Measurements from ENCODE around the gene ASB16.

The ASB16 gene

GRCh38 chr17:44198721-44199552 is 28.4 kb downstream of the ASB16 start:
- peak; percentile 79 to 86 for DNase-seq (ENCODE audit: low read depth in 1 of 2, low spot score in 1 of 2)
- in situ Hi-C loops (cut with HindIII; ENCODE audit: low pct_unique_long_range_greater_than_20kb, low sequenced_read_pairs), result no loop called here

GRCh38 chr17:44199553-44200477 is 29.3 kb downstream of the ASB16 start, which contains the start of gene ATXN7L3:
TSS of gene ATXN7L3 (minus strand) at chr17:44199884. CDS start at chr17:44198070, 1,814 bp downstream.
- in situ Hi-C loops (cut with HindIII; ENCODE audit: low pct_unique_long_range_greater_than_20kb, low sequenced_read_pairs), result no loop called here
- peak; percentile 99 to 100 for DNase-seq (ENCODE audit: low read depth in 1 of 2, low spot score in 1 of 2)
- TF ChIP-seq JUND (IDR thresholded peaks at IDR 0.05; ENCODE audit: low read depth), result no peak

More at GRCh38 chr17:44198721-44199552, 28.4 kb downstream of the ASB16 start:
- no peak for TF ChIP-seq JUND (IDR thresholded peaks at IDR 0.05; ENCODE audit: low read depth)

- DNase-seq (ENCODE audit: low read depth in 1 of 2, low spot score in 1 of 2), result no peak
- no peak for TF ChIP-seq JUND (IDR thresholded peaks at IDR 0.05; ENCODE audit: low read depth)
- in situ Hi-C loops (cut with HindIII; ENCODE audit: low pct_unique_long_range_greater_than_20kb, low sequenced_read_pairs), result no loop called here
Measured at GRCh38 chr17:44200478-44201155, 30.1 kb downstream of the ASB16 start.

GRCh38 chr17:44202756-44203155 is 32.3 kb downstream of the ASB16 start:
- no peak for TF ChIP-seq JUND (IDR thresholded peaks at IDR 0.05; ENCODE audit: low read depth)
- in situ Hi-C loops (cut with HindIII; ENCODE audit: low pct_unique_long_range_greater_than_20kb, low sequenced_read_pairs), result no loop called here
- DNase-seq (ENCODE audit: low read depth in 1 of 2, low spot score in 1 of 2), result no peak

GRCh38 chr17:44203731-44204440 is 33.4 kb downstream of the ASB16 start:
- TF ChIP-seq JUND (IDR thresholded peaks at IDR 0.05; ENCODE audit: low read depth), result no peak
- peak in 1 of 2 experiments; percentile 59 for DNase-seq (ENCODE audit: low read depth in 1 of 2, low spot score in 1 of 2)
- in situ Hi-C loops (cut with HindIII; ENCODE audit: low pct_unique_long_range_greater_than_20kb, low sequenced_read_pairs), result no loop called here

- no peak for DNase-seq (ENCODE audit: low read depth in 1 of 2, low spot score in 1 of 2)
- in situ Hi-C loops (cut with HindIII; ENCODE audit: low pct_unique_long_range_greater_than_20kb, low sequenced_read_pairs), result no loop called here
- TF ChIP-seq JUND (IDR thresholded peaks at IDR 0.05; ENCODE audit: low read depth), result no peak
Measured at GRCh38 chr17:44204441-44204882, 34.0 kb downstream of the ASB16 start.

GRCh38 chr17:44205962-44206824 is 35.7 kb downstream of the ASB16 start:
- in situ Hi-C loops (cut with HindIII; ENCODE audit: low pct_unique_long_range_greater_than_20kb, low sequenced_read_pairs), result no loop called here

GRCh38 chr17:44206825-44207155 is 36.3 kb downstream of the ASB16 start:
- TF ChIP-seq JUND (IDR thresholded peaks at IDR 0.05; ENCODE audit: low read depth), result no peak
- DNase-seq (ENCODE audit: low read depth in 1 of 2, low spot score in 1 of 2), result no peak
- in situ Hi-C loops (cut with HindIII; ENCODE audit: low pct_unique_long_range_greater_than_20kb, low sequenced_read_pairs), result no loop called here

More at GRCh38 chr17:44205962-44206824, 35.7 kb downstream of the ASB16 start:
- no peak for DNase-seq (ENCODE audit: low read depth in 1 of 2, low spot score in 1 of 2)
- no peak for TF ChIP-seq JUND (IDR thresholded peaks at IDR 0.05; ENCODE audit: low read depth)

GRCh38 chr17:44207319-44207718 is 36.8 kb downstream of the ASB16 start:
- no peak for TF ChIP-seq JUND (IDR thresholded peaks at IDR 0.05; ENCODE audit: low read depth)
- no peak for DNase-seq (ENCODE audit: low read depth in 1 of 2, low spot score in 1 of 2)
- in situ Hi-C loops (cut with HindIII; ENCODE audit: low pct_unique_long_range_greater_than_20kb, low sequenced_read_pairs), result no loop called here

- no peak for TF ChIP-seq JUND (IDR thresholded peaks at IDR 0.05; ENCODE audit: low read depth)
- DNase-seq (ENCODE audit: low read depth in 1 of 2, low spot score in 1 of 2), result no peak
- in situ Hi-C loops (cut with HindIII; ENCODE audit: low pct_unique_long_range_greater_than_20kb, low sequenced_read_pairs), result no loop called here
Measured at GRCh38 chr17:44207743-44208142, 37.2 kb downstream of the ASB16 start.

- no peak for DNase-seq (ENCODE audit: low read depth in 1 of 2, low spot score in 1 of 2)
- in situ Hi-C loops (cut with HindIII; ENCODE audit: low pct_unique_long_range_greater_than_20kb, low sequenced_read_pairs), result no loop called here
- TF ChIP-seq JUND (IDR thresholded peaks at IDR 0.05; ENCODE audit: low read depth), result no peak
Measured at GRCh38 chr17:44209786-44210341, 39.4 kb downstream of the ASB16 start.

Data from T47D (cell line).